ENCODE data around the gene MREG.

The MREG gene

DNA sequence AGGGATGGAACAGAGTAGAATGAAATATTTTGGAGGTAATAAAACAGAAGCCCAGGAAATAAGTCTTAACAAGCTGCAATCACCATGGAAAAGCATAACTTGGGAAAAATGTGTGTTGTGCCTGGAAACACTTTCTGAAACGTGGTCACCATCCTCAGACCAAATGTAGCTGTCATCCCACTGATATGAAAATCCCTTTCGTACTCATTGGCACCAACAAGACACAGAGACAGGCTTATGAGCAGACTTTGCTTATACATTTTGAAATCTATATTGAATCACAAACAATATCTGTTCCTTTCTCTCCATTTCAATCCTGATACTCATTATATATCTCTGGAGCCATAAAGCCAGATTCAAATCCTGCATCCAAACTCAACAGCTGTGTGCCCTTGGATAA, 28.7 kb downstream of the MREG start:
- CTCF ChIA-PET, result interaction anchor here (0.6 to 0.8 kb wide), 2 partner anchors 38 to 382 kb away, joined by 3 read pairs; no protein-coding TSS in a partner anchor
- TF ChIP-seq ZNF549 (tag by site-specific recombination; IDR thresholded peaks at IDR 0.05) (no peak), ATF2 (tag by site-specific recombination; IDR thresholded peaks at IDR 0.05; ENCODE audit: low read depth) (no peak), ZNF423 (tag by site-specific recombination; IDR thresholded peaks at IDR 0.05) (no peak), YY2 (tag by site-specific recombination; IDR thresholded peaks at IDR 0.05) (no peak), ZNF76 (tag by site-specific recombination; IDR thresholded peaks at IDR 0.05; ENCODE audit: borderline replicate concordance, low read depth) (no peak), REST (tag by site-specific recombination; IDR thresholded peaks at IDR 0.05) (no peak), ZIC2 (tag by site-specific recombination; IDR thresholded peaks at IDR 0.05) (no peak), ZBTB17 (tag by site-specific recombination; IDR thresholded peaks at IDR 0.05) (no peak), ZNF416 (tag by site-specific recombination; IDR thresholded peaks at IDR 0.05) (no peak), PRDM10 (tag by site-specific recombination; IDR thresholded peaks at IDR 0.05) (no peak), ZBTB8A (tag by site-specific recombination; IDR thresholded peaks at IDR 0.05) (no peak), ZNF670 (tag by site-specific recombination; IDR thresholded peaks at IDR 0.05; ENCODE audit: low read depth) (no peak), ZNF645 (tag by site-specific recombination; IDR thresholded peaks at IDR 0.05) (no peak)
- TF ChIP-seq, protein P1, sequence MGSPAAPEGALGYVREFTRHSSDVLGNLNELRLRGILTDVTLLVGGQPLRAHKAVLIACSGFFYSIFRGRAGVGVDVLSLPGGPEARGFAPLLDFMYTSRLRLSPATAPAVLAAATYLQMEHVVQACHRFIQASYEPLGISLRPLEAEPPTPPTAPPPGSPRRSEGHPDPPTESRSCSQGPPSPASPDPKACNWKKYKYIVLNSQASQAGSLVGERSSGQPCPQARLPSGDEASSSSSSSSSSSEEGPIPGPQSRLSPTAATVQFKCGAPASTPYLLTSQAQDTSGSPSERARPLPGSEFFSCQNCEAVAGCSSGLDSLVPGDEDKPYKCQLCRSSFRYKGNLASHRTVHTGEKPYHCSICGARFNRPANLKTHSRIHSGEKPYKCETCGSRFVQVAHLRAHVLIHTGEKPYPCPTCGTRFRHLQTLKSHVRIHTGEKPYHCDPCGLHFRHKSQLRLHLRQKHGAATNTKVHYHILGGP (tag by site-specific recombination; IDR thresholded peaks at IDR 0.05), result no peak
- TF ChIP-seq, protein P2, sequence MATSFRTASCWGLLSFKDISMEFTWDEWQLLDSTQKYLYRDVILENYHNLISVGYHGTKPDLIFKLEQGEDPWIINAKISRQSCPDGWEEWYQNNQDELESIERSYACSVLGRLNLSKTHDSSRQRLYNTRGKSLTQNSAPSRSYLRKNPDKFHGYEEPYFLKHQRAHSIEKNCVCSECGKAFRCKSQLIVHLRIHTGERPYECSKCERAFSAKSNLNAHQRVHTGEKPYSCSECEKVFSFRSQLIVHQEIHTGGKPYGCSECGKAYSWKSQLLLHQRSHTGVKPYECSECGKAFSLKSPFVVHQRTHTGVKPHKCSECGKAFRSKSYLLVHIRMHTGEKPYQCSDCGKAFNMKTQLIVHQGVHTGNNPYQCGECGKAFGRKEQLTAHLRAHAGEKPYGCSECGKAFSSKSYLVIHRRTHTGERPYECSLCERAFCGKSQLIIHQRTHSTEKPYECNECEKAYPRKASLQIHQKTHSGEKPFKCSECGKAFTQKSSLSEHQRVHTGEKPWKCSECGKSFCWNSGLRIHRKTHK (tag by site-specific recombination; IDR thresholded peaks at IDR 0.05), result no peak
- Histone ChIP-seq H3K36me3 (ENCODE audit: control insufficient read depth in 2 of 2, insufficient read depth in 1 of 2, low read length in 2 of 2) (peaks cover 5 to 19% of the 10 kb centered on the region in 2 experiments), H3K27ac (ENCODE audit: extremely low read depth, low read depth, low read length) (no peak overlapping the region), H3K4me3 (ENCODE audit: low read depth, low read length) (no peak overlapping the region), H3K9me3 (ENCODE audit: control insufficient read depth, insufficient read depth, low read depth, low read length) (no peaks in the 10 kb centered on the region), H3K4me1 (ENCODE audit: control insufficient read depth, insufficient read depth, low read length) (no peaks in the 10 kb centered on the region)
- POLR2A ChIA-PET, result interaction anchor here (0.6 kb wide), 1 partner anchor 52 kb away, joined by 3 read pairs; no protein-coding TSS in a partner anchor

All from HEK293 (cell line).